Kidney (tissue), 14 donors: ENCODE data around the gene ZNF775. TPM values are rescaled to one million over a fixed set of nuclear protein-coding genes. Genes with fewer than 3 reads are reported as not detected.

Source experiments
- DNase-seq, 5 donors: peaks; one replicate each; pipeline ENCODE4 v3.0.0-alpha.2; 2013 to 2020
- FAIRE-seq: peaks from 2 replicates; lab custom pipeline; 2012; peaks lifted over from hg19 to GRCh38; lab: Jason Lieb, UNC
- H3K27ac ChIP-seq, 2 donors: one replicate each; pipeline ENCODE4 v1.7.0; 2013; ENCODE audit warnings: low read depth in 2 of 2, low read length in 2 of 2, inconsistent platforms in 1 of 2
- H3K27me3 ChIP-seq: one replicate; pipeline ENCODE4 v1.7.1; 2013; ENCODE audit warnings: low read length, inconsistent platforms; ENCODE audit not compliant: control insufficient read depth, insufficient read depth
- H3K36me3 ChIP-seq, 3 donors: one replicate each; pipeline versions ENCODE4 v1.7.0 to v1.7.1; 2013; ENCODE audit warnings: low read length in 3 of 3, control low read depth in 1 of 3, inconsistent platforms in 1 of 3; ENCODE audit not compliant: insufficient read depth in 3 of 3, control insufficient read depth in 2 of 3
- H3K4me1 ChIP-seq, 3 donors: one replicate each; pipeline versions ENCODE4 v1.7.0 to v1.7.1; 2013; ENCODE audit warnings: low read length in 3 of 3, inconsistent platforms in 1 of 3, low read depth in 1 of 3; ENCODE audit not compliant: control insufficient read depth in 2 of 3, insufficient read depth in 2 of 3
- H3K4me3 ChIP-seq, 3 donors: one replicate each; pipeline versions ENCODE4 v1.7.0 to v1.8.1; 2013; ENCODE audit warnings: low read length in 3 of 3, control low read depth in 1 of 3, inconsistent platforms in 1 of 3
- H3K9ac ChIP-seq, 3 donors: one replicate each; pipeline versions ENCODE4 v1.7.0 to v1.7.1; 2013; ENCODE audit warnings: low read length in 3 of 3, control low read depth in 1 of 3, inconsistent platforms in 1 of 3
- H3K9me3 ChIP-seq, 3 donors: one replicate each; pipeline versions ENCODE4 v1.7.0 to v1.7.1; 2013; ENCODE audit warnings: low read length in 3 of 3, control low read depth in 1 of 3, inconsistent platforms in 1 of 3; ENCODE audit not compliant: control insufficient read depth in 2 of 3, insufficient read depth in 1 of 3
- CTCF ChIP-seq: IDR thresholded peaks from 3 replicates; pipeline ENCODE4 v1.5.1; 2012; ENCODE audit warnings: mild to moderate bottlenecking, moderate library complexity, borderline replicate concordance; ENCODE audit not compliant: insufficient read depth; ENCODE audit errors: extremely low read depth
- intact Hi-C: fragments of 100-400 bp; cut with DNase I; formaldehyde crosslinking; loops from one replicate; pipeline ENCODE4 v1.11.1; 2022
- polyA plus RNA-seq: library from polyadenylated mRNA; stranded (reverse); fragments of 350-450 nt; fragmentation: Illumina TruSeq; extraction: RNeasy Lipid Tissue Mini Kit (QIAGEN cat#74804); gene quantifications from one replicate; pipeline ENCODE4 v1.2.3, GENCODE V29; 2014; ENCODE audit warnings: low read depth, low replicate concordance; ENCODE audit not compliant: insufficient read depth
- total RNA-seq: library from RNA; stranded (reverse); fragmentation: NEBNext Ultra II Directional; extraction: Animal tissue kit (Norgen Biotek cat#: 25700); gene quantifications from one replicate; pipeline ENCODE4 v1.2.1, GENCODE V29; 2021
- donor health status: control.
- donor health status: control.
- donor health status: control.
- donor health status: control.
- donor health status: control.
- donor health status: DM: yes; HTN: yes; CAD: no.
- donor health status: Normal renal cell carcinoma (clear cell type).

Gene ZNF775
- total and polyA plus RNA-seq, 2 donors from 2014 or later: 3.7 to 5.2 TPM

- Histone ChIP-seq H3K9me3 (no peaks in the 10 kb centered on the region), H3K27me3 (no peaks in the 10 kb centered on the region), H3K4me1 (peaks cover 0 to 5% (median 4%) of the 10 kb centered on the region in 3 donors), H3K27ac (no peak overlapping the region), H3K9ac (no peak overlapping the region), H3K36me3 (peaks cover 0 to 2% (median 0%) of the 10 kb centered on the region in 3 donors), H3K4me3 (no peak overlapping the region)
- peak in 2 of 5 donors; percentile 38 to 57 for DNase-seq
- no peak for TF ChIP-seq CTCF
- intact Hi-C loops: no loop called here
- FAIRE-seq: no peak
Observed at GRCh38 chr7:150388306-150388705, 9.2 kb downstream of the ZNF775 start.

- peak; percentile 76 for TF ChIP-seq CTCF
- DNase-seq (peak; percentile 73 to 79 (median 76)), FAIRE-seq (no peak)
Observed at GRCh38 chr7:150388709-150389531, 9.8 kb downstream of the ZNF775 start.

GRCh38 chr7:150389532-150389816 lies 10.3 kb downstream of the ZNF775 start:
- H3K9me3 ChIP-seq: no peaks in the 10 kb centered on the region
- H3K27me3 ChIP-seq: no peaks in the 10 kb centered on the region
- no peak overlapping the region for H3K9ac ChIP-seq
- H3K27ac ChIP-seq: no peak overlapping the region
- FAIRE-seq (no peak), DNase-seq (no peak)
- peaks cover 0 to 2% (median 0%) of the 10 kb centered on the region in 3 donors for H3K36me3 ChIP-seq
- peaks cover 0 to 4% (median 3%) of the 10 kb centered on the region in 3 donors for H3K4me1 ChIP-seq
- intact Hi-C loops: no loop called here
- no peak overlapping the region for H3K4me3 ChIP-seq
- no peak for TF ChIP-seq CTCF

More at GRCh38 chr7:150388709-150389531, 9.8 kb downstream of the ZNF775 start:
- Histone ChIP-seq H3K4me3 (no peak overlapping the region), H3K9me3 (no peaks in the 10 kb centered on the region), H3K9ac (no peak overlapping the region), H3K27me3 (no peaks in the 10 kb centered on the region), H3K4me1 (peaks cover 0 to 4% (median 3%) of the 10 kb centered on the region in 3 donors), H3K36me3 (peaks cover 0 to 2% (median 0%) of the 10 kb centered on the region in 3 donors), H3K27ac (no peak overlapping the region)
- intact Hi-C loops: no loop called here
